Panc1 (cell line): ENCODE data around the gene UBE2G1. TPM values are rescaled to one million over a fixed set of nuclear protein-coding genes. Genes with fewer than 3 reads are reported as not detected.

ENCODE experiments used
- ATAC-seq: fragments of 200-7000 bp; cut with Tn5 transposase; 2 replicates; pipeline ENCODE4 v1.9.1; 2020; ENCODE audit warnings: mild to moderate bottlenecking, moderate library complexity
- BruUV-seq: library from RNA; stranded (reverse); fragments of 400-500 nt; replicated peaks from 2 replicates; lab custom pipeline; 2021; lab: Mats Ljungman, UMichigan
- CTCF ChIA-PET: fragments of 300-600 bp; sonication (Branson Sonifier 250); formaldehyde crosslinking; loops from one replicate; lab custom pipeline; 2022; ENCODE audit warnings: antibody characterized with exemption; lab: Charles Lee
- POLR2A ChIA-PET: fragments of 300-600 bp; sonication (Branson Sonifier 250); formaldehyde crosslinking; loops from one replicate; lab custom pipeline; 2022; ENCODE audit warnings: antibody characterized with exemption; lab: Charles Lee
- DNase-seq: peaks from one replicate; pipeline ENCODE4 v3.0.0-alpha.2; 2010; ENCODE audit warnings: low read depth, low spot score
- H3K27ac ChIP-seq: 2 replicates; pipeline ENCODE4 v1.5.1; 2011; ENCODE audit warnings: mild to moderate bottlenecking, low read length, inconsistent platforms
- H3K27me3 ChIP-seq: fragments of 200-500 bp; sonication (Bioruptor generic); 2 replicates; pipeline ENCODE4 v1.6.0; 2014; ENCODE audit warnings: low read length, inconsistent platforms; ENCODE audit not compliant: control insufficient read depth, insufficient read depth
- H3K36me3 ChIP-seq: fragments of 200-500 bp; sonication (Bioruptor generic); 2 replicates; pipeline ENCODE4 v1.5.1; 2014; ENCODE audit warnings: inconsistent platforms, mild to moderate bottlenecking, low read length, moderate library complexity; ENCODE audit not compliant: control insufficient read depth, insufficient read depth
- H3K4me1 ChIP-seq: 2 replicates; pipeline ENCODE4 v1.5.1; 2011; ENCODE audit warnings: inconsistent platforms, mild to moderate bottlenecking, low read length, moderate library complexity; ENCODE audit not compliant: control insufficient read depth, insufficient read depth
- H3K4me3 ChIP-seq, 2 experiments: 2 replicates each; pipeline ENCODE4 v1.5.1; 2011 to 2012; ENCODE audit warnings: low read depth in 2 of 2, low read length in 2 of 2, mild to moderate bottlenecking in 2 of 2, inconsistent platforms in 1 of 2, moderate library complexity in 1 of 2
- H3K9me3 ChIP-seq: fragments of 200-500 bp; sonication (Bioruptor generic); 2 replicates; pipeline ENCODE4 v1.5.1; 2014; ENCODE audit warnings: low read depth, mild to moderate bottlenecking, inconsistent platforms, low read length, moderate library complexity; ENCODE audit not compliant: control insufficient read depth, insufficient read depth
- CTCF ChIP-seq: fragments of 450-650 bp; IDR thresholded peaks from 2 replicates; pipeline ENCODE4 v1.5.1; 2017; ENCODE audit warnings: mild to moderate bottlenecking
- POLR2AphosphoS5 ChIP-seq: IDR thresholded peaks from 2 replicates; pipeline ENCODE4 v1.6.1; 2012; ENCODE audit warnings: mild to moderate bottlenecking, low read depth, low read length, moderate library complexity
- REST ChIP-seq, 2 experiments: IDR thresholded peaks; 2 replicates each; pipeline ENCODE4 v1.6.1; 2011 to 2012; ENCODE audit warnings: low read depth in 2 of 2, control low read depth in 1 of 2, low read length in 1 of 2, mild to moderate bottlenecking in 1 of 2, moderate library complexity in 1 of 2; ENCODE audit not compliant: insufficient read depth in 1 of 2
- SIN3A ChIP-seq: IDR thresholded peaks from 2 replicates; pipeline ENCODE4 v1.6.1; 2012; ENCODE audit warnings: low read depth, mild to moderate bottlenecking, low read length, moderate library complexity, borderline replicate concordance; ENCODE audit not compliant: insufficient read depth
- TCF7L2 ChIP-seq: IDR thresholded peaks from 2 replicates; pipeline ENCODE4 v1.6.1; 2011; ENCODE audit warnings: mild to moderate bottlenecking, low read depth, low read length, inconsistent platforms
- in situ Hi-C: cut with HindIII; loops from 2 replicates; pipeline ENCODE4 v1.10.0; 2016; ENCODE audit warnings: low sequenced_read_pairs, low pct_unique_long_range_greater_than_20kb
- intact Hi-C: fragments of 100-400 bp; cut with micrococcal nuclease; formaldehyde crosslinking; loops from one replicate; pipeline ENCODE4 v1.10.0; 2022; ENCODE audit not compliant: unreplicated experiment
- total RNA-seq: library from RNA; stranded (reverse); gene quantifications from one replicate; pipeline ENCODE4 v1.2.1, GENCODE V29; 2021; ENCODE audit not compliant: unreplicated experiment

The UBE2G1 gene
- total RNA-seq, 1 experiment from 2014 or later, result 119 TPM

- BruUV-seq, result no TSS peak
Measured at GRCh38 chr17:4342535-4342934, 23.9 kb downstream of the UBE2G1 start.

GRCh38 chr17:4341616-4341977 is 24.9 kb downstream of the UBE2G1 start:
- no peak for ATAC-seq
- no peak for TF ChIP-seq POLR2AphosphoS5
- TF ChIP-seq SIN3A, result no peak
- no peak for TF ChIP-seq REST (IDR thresholded peaks at IDR 0.05; ENCODE audit: insufficient read depth in 1 of 2, low read depth in 2 of 2, low read length in 1 of 2)
- TF ChIP-seq TCF7L2, result no peak
- no peak for TF ChIP-seq CTCF
- intact Hi-C loops (no loop called here), in situ Hi-C loops (no loop called here)
- Histone ChIP-seq H3K27ac (no peak overlapping the region), H3K4me3 (no peak overlapping the region), H3K27me3 (no peaks in the 10 kb centered on the region), H3K36me3 (no peaks in the 10 kb centered on the region), H3K4me1 (peaks cover 6% of the 10 kb centered on the region), H3K9me3 (no peaks in the 10 kb centered on the region)
- BruUV-seq, result no TSS peak
- CTCF ChIA-PET, result no interaction called here
- POLR2A ChIA-PET, result no interaction called here
- DNase-seq, result no peak

More at GRCh38 chr17:4342535-4342934, 23.9 kb downstream of the UBE2G1 start:
- DNase-seq (no peak), ATAC-seq (no peak)
- in situ Hi-C loops, result no loop called here
- no peak overlapping the region for H3K27ac ChIP-seq
- intact Hi-C loops, result no loop called here
- H3K4me3 ChIP-seq, result no peak overlapping the region
- peaks cover 6% of the 10 kb centered on the region for H3K4me1 ChIP-seq
- ChIA-PET POLR2A (no interaction called here), CTCF (no interaction called here)
- H3K9me3 ChIP-seq, result no peaks in the 10 kb centered on the region
- no peaks in the 10 kb centered on the region for H3K27me3 ChIP-seq
- TF ChIP-seq POLR2AphosphoS5 (no peak), CTCF (no peak), REST (IDR thresholded peaks at IDR 0.05; ENCODE audit: insufficient read depth in 1 of 2, low read depth in 2 of 2, low read length in 1 of 2) (no peak), TCF7L2 (no peak), SIN3A (no peak)
- no peaks in the 10 kb centered on the region for H3K36me3 ChIP-seq
